Gastroesophageal sphincter (tissue), 4 donors: ENCODE results near the gene ZHX3. TPM values are rescaled to one million over a fixed set of nuclear protein-coding genes. Genes with fewer than 3 reads are reported as not detected.

ENCODE experiments used
- ATAC-seq: fragments of 150-250 bp; one replicate; pipeline ENCODE4 v1.9.1; 2016; ENCODE audit warnings: mild to moderate bottlenecking, moderate library complexity
- H3K27ac ChIP-seq, 4 donors: fragments of 200-600 bp; sonication (generic) in 3 of 4; 1 replicate in 3 of 4; 2 replicates in 1 of 4; pipeline ENCODE4 v1.5.1; 2016 to 2019
- H3K27me3 ChIP-seq: fragments of 200-600 bp; sonication (generic); one replicate; pipeline ENCODE4 v1.5.1; 2019
- H3K36me3 ChIP-seq, 2 donors: fragments of 200-600 bp; sonication (generic); one replicate each; pipeline ENCODE4 v1.5.1; 2019; ENCODE audit warnings: control low read depth in 1 of 2
- H3K4me1 ChIP-seq, 3 donors: fragments of 200-600 bp; sonication (generic); 1 replicate in 2 of 3; 2 replicates in 1 of 3; pipeline ENCODE4 v1.5.1; 2016 to 2019; ENCODE audit warnings: control low read depth in 2 of 3
- H3K4me3 ChIP-seq, 2 donors: fragments of 200-600 bp; sonication (generic); one replicate each; pipeline ENCODE4 v1.5.1; 2019; ENCODE audit warnings: mild to moderate bottlenecking in 1 of 2, moderate library complexity in 1 of 2
- H3K9me3 ChIP-seq, 3 donors: fragments of 200-600 bp; sonication (generic); one replicate each; pipeline ENCODE4 v1.5.1; 2017 to 2019; ENCODE audit warnings: control low read depth in 2 of 3
- EP300 ChIP-seq: sonication (generic); formaldehyde crosslinking; IDR thresholded peaks from one replicate; pipeline ENCODE4 v1.6.1; 2017; ENCODE audit warnings: antibody characterized with exemption, mild to moderate bottlenecking
- POLR2A ChIP-seq, 2 donors: fragments of 450-650 bp; IDR thresholded peaks; one replicate each; pipeline ENCODE4 v1.6.1; 2017; ENCODE audit warnings: antibody characterized with exemption in 2 of 2, mild to moderate bottlenecking in 2 of 2, moderate library complexity in 1 of 2
- POLR2AphosphoS5 ChIP-seq: sonication (generic); formaldehyde crosslinking; IDR thresholded peaks from one replicate; pipeline ENCODE4 v1.6.1; 2017; ENCODE audit warnings: antibody characterized with exemption
- WGBS, 2 donors: methylation state at CpG; one replicate each; pipeline ENCODE4 v1.1.5; 2018; ENCODE audit warnings: low coverage in 1 of 2; 5-methylcytosine and 5-hydroxymethylcytosine counted together
- total RNA-seq, 4 donors: library from RNA; depleted of rRNA; stranded (reverse); fragments of >200 nt; gene quantifications; one replicate each; pipeline ENCODE4 v1.1.0, GENCODE V29; 2016
- TF ChIP-seq, protein P1 (sequence below), 4 experiments: fragments of 200-600 bp in 2 of 4; fragments of 450-650 bp in 2 of 4; sonication (generic) in 1 of 4; IDR thresholded peaks; one replicate each; pipeline ENCODE4 v1.5.1; 2017 to 2019; ENCODE audit warnings: antibody characterized with exemption in 4 of 4, mild to moderate bottlenecking in 2 of 4, moderate library complexity in 2 of 4

ZHX3 gene, protein sequence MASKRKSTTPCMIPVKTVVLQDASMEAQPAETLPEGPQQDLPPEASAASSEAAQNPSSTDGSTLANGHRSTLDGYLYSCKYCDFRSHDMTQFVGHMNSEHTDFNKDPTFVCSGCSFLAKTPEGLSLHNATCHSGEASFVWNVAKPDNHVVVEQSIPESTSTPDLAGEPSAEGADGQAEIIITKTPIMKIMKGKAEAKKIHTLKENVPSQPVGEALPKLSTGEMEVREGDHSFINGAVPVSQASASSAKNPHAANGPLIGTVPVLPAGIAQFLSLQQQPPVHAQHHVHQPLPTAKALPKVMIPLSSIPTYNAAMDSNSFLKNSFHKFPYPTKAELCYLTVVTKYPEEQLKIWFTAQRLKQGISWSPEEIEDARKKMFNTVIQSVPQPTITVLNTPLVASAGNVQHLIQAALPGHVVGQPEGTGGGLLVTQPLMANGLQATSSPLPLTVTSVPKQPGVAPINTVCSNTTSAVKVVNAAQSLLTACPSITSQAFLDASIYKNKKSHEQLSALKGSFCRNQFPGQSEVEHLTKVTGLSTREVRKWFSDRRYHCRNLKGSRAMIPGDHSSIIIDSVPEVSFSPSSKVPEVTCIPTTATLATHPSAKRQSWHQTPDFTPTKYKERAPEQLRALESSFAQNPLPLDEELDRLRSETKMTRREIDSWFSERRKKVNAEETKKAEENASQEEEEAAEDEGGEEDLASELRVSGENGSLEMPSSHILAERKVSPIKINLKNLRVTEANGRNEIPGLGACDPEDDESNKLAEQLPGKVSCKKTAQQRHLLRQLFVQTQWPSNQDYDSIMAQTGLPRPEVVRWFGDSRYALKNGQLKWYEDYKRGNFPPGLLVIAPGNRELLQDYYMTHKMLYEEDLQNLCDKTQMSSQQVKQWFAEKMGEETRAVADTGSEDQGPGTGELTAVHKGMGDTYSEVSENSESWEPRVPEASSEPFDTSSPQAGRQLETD
- total RNA-seq, result 100 to 1,000 TPM; 121 to 183 (median 155) TPM

GRCh38 chr20:41317546-41318270 lies at the start of gene ZHX3:
ZHX3 (minus strand) TSS chr20:41317731; CDS start chr20:41204916, 112,815 bp downstream.
- whole genome bisulfite sequencing, 2 donors, result 4 to 7% methylated on average over 3 to 5 of the region's 64 CpGs
- peak; percentile 96 for ATAC-seq
- TF ChIP-seq POLR2A (IDR thresholded peaks at IDR 0.05), result peak; percentile 64 to 85
- no peak for TF ChIP-seq EP300
- TF ChIP-seq, protein P1, sequence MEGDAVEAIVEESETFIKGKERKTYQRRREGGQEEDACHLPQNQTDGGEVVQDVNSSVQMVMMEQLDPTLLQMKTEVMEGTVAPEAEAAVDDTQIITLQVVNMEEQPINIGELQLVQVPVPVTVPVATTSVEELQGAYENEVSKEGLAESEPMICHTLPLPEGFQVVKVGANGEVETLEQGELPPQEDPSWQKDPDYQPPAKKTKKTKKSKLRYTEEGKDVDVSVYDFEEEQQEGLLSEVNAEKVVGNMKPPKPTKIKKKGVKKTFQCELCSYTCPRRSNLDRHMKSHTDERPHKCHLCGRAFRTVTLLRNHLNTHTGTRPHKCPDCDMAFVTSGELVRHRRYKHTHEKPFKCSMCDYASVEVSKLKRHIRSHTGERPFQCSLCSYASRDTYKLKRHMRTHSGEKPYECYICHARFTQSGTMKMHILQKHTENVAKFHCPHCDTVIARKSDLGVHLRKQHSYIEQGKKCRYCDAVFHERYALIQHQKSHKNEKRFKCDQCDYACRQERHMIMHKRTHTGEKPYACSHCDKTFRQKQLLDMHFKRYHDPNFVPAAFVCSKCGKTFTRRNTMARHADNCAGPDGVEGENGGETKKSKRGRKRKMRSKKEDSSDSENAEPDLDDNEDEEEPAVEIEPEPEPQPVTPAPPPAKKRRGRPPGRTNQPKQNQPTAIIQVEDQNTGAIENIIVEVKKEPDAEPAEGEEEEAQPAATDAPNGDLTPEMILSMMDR (IDR thresholded peaks at IDR 0.05), result no peak
- peak; percentile 78 for TF ChIP-seq POLR2AphosphoS5
- Histone ChIP-seq H3K27ac (peak within 1 kb of the TSS; percentile 92 to 96 (median 95)), H3K36me3 (no peaks in the 10 kb centered on the region), H3K27me3 (no peaks in the 10 kb centered on the region), H3K9me3 (no peaks in the 10 kb centered on the region), H3K4me1 (peaks cover 9 to 41% (median 14%) of the 10 kb centered on the region in 3 donors), H3K4me3 (peak within 1 kb of the TSS; percentile 79 to 87)

GRCh38 chr20:41367393-41367695 lies 49.8 kb upstream of the ZHX3 start:
- peaks cover 0 to 10% (median 0%) of the 10 kb centered on the region in 3 donors for H3K9me3 ChIP-seq
- 74% methylated on average over 8 of the region's 13 CpGs; no CpG with 5 or more reads in 1 of the 2 donors for WGBS, 2 donors
- no peaks in the 10 kb centered on the region for H3K36me3 ChIP-seq
- ATAC-seq, result no peak
- peaks cover 68% of the 10 kb centered on the region for H3K27me3 ChIP-seq
- TF ChIP-seq POLR2AphosphoS5 (no peak), EP300 (no peak), POLR2A (IDR thresholded peaks at IDR 0.05) (no peak)
- TF ChIP-seq, protein P1 (IDR thresholded peaks at IDR 0.05), result no peak
- no peak overlapping the region for H3K4me3 ChIP-seq
- H3K27ac ChIP-seq, result no peak overlapping the region
- peaks cover 0 to 18% (median 7%) of the 10 kb centered on the region in 3 donors for H3K4me1 ChIP-seq

DNA sequence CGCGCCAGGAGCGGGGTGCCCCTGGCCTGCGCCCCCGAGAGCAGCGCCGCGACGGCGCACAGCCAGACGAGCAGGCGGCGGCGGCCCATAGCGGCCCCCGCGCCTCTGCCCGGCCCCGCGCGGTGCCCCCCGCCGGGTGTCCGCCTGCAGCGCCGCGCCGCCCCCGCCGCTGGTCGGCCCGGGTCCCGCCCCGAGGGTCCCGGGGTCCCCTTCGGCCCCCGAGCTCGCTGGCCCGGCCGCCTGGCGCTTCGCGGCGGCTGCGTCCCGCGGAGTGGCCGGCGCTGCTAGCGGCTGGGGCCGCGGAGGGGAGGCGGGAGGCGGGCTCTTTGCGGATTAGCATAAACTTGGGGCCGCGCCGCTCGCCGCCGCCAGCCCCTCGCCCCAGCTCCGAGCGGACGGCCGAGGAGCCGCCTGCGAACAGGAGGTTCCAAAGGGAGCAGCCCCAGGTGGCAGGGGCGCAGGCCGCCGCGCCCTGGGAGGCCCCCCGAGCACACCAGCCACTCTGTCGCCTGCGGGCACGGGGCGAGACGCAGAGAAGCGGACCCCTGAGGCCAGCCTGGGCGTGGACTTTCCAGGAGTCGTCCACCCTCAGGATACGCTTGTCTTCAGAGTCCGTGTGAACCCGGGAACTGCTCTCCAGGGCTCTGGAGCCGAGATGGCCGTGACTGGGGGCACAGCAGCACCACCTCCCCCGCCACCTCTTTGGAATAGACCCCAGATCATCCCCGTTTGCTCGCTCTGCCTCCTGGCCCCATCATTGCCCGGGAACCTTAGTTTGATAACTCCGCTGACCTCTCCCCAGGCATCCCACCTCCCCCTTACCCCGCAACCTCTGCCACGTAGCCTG lies 49.2 kb upstream of the ZHX3 start, which contains the start of gene EMILIN3:
Gene EMILIN3, minus strand, starts transcription at position 273 of the 847 bp plus-strand sequence. Its CDS starts 184 bp downstream, at position 89.
- Histone ChIP-seq H3K27me3 (peaks cover 68% of the 10 kb centered on the region), H3K27ac (peak within 1 kb of the TSS in 1 of 4 donors; percentile 33), H3K4me3 (peak within 1 kb of the TSS in 1 of 2 donors; percentile 55), H3K36me3 (no peaks in the 10 kb centered on the region), H3K9me3 (peaks cover 0 to 8% (median 0%) of the 10 kb centered on the region in 3 donors), H3K4me1 (peaks cover 0 to 18% (median 7%) of the 10 kb centered on the region in 3 donors)
- peak; percentile 37 for ATAC-seq
- TF ChIP-seq, protein P1 (IDR thresholded peaks at IDR 0.05), result no peak
- no peak for TF ChIP-seq EP300
- TF ChIP-seq POLR2A (IDR thresholded peaks at IDR 0.05), result no peak
- TF ChIP-seq POLR2AphosphoS5, result no peak
- WGBS, 2 donors, result 35 to 47% methylated on average over 4 to 6 of the region's 93 CpGs
